NCI-H2196 (cell line): ENCODE results near the gene OLFML1.

Experiments used
- DNase-seq: peaks from one replicate; lab custom pipeline; 2025; ENCODE audit not compliant: unreplicated experiment; lab: John Stamatoyannopoulos, UW

The OLFML1 gene

GRCh38 chr11:7559398-7560283 is 74.3 kb downstream of the OLFML1 start:
- DNase-seq: no peak
